HG02884 (cell line): ENCODE results near the gene BOD1.
A peak's percentile ranks its signal among the peaks of the same experiment; 100 is the strongest.
"Not testable (repeated sequence)": the region's sequence is repeated elsewhere in the genome, so short reads cannot be mapped to it uniquely, and the experiment has no call there.

Experiments
- ATAC-seq: cut with Tn5 transposase; IDR thresholded peaks from one replicate; pipeline ENCODE4 v1.9.1; 2021; ENCODE audit warnings: mild to moderate bottlenecking, moderate library complexity; ENCODE audit not compliant: unreplicated experiment

Gene BOD1

GRCh38 chr5:173620784-173621183, 4.3 kb upstream of the BOD1 start:
- ATAC-seq, result no peak

GRCh38 chr5:173618927-173619519, 2.6 kb upstream of the BOD1 start:
- ATAC-seq, result no peak

GRCh38 chr5:173615884-173616576, 420 bp downstream of the BOD1 start:
- peak; percentile 45 for ATAC-seq

DNA sequence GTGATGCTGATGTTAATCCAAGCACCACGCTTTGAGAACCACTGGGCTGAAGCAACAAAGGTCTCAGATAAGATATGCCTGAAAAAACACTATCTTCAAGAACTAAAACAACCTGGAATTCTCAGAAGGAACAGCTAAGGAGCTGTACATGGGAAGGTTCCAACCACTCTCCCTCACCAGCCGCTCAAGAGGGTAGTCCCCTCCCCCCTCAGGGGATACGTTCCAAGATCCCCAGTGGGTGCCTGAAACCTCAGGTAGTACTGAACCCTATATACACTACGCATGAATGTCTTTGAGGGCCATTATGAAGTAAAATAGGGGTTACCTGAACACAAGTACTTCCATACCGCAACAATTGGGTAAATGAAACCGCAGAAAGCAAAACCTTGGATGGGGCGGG, 1.9 kb downstream of the BOD1 start:
- ATAC-seq, result no peak

- ATAC-seq, result no peak
These were observed 2.9 kb downstream of the BOD1 start for GRCh38 chr5:173613433-173614159.

GRCh38 chr5:173612948-173613347, 3.5 kb downstream of the BOD1 start:
- no peak for ATAC-seq

DNA sequence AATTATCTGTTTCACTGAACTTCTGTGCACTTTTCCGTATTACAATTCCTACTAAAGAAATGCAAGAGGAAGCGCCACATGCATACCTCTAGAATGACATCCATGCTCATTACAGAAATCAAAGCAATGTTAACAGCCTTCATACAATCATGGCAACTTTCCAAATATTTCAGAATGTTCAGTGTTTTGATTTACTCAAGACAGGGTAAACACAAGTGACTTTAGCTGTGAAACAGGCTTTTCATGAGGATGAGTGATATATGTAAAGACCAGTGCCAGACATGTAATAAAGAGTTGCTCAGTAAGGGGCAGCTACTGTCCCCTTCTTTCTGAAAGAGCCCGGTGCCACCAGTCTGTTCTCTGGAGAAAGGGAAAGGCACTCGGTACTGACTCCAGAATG, 4.7 kb downstream of the BOD1 start:
- ATAC-seq, result no peak

DNA sequence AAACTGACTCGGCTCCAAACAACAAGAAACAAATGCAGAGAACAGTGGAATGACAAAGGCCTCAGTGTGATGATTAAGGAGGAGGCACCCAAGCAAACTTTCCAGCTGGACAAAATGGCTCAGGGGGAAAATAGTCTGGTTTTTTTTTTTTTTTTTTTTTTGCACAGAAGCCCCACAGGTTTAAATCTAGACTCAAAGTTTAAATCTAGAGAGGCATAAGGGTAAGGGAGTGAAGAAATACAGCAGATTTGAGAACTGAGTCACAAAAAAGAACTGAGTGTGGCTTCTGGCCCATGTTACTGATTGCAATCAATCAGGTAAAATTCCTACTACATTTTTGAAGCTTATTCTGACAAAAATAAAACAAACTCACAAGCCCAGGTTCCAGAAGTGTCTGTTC, 12.3 kb downstream of the BOD1 start:
- ATAC-seq, result no peak

GRCh38 chr5:173602423-173602822, 14.0 kb downstream of the BOD1 start:
- ATAC-seq, result no peak

DNA sequence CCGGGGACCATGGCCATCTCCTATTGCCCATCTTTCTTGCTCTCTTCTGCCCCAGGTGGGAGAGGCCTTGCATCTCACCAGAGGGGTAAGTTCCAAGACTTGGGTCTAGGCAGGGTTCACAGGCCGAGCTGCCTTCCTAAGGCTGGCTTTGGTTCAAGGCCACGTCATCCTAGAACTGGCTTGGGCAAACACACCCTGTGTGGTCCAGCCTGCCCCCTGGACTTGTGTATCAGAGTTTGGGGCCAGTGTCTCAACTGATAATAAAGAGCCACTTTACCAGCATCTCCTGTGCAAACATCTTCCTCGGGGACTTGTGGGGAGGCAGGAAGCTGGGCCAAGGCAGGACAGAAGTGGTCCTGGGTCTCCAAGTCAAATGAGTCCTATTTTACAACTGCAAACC, 17.8 kb downstream of the BOD1 start:
- ATAC-seq, result no peak

- no peak for ATAC-seq
These were observed 19.1 kb downstream of the BOD1 start for GRCh38 chr5:173597304-173597703.

DNA sequence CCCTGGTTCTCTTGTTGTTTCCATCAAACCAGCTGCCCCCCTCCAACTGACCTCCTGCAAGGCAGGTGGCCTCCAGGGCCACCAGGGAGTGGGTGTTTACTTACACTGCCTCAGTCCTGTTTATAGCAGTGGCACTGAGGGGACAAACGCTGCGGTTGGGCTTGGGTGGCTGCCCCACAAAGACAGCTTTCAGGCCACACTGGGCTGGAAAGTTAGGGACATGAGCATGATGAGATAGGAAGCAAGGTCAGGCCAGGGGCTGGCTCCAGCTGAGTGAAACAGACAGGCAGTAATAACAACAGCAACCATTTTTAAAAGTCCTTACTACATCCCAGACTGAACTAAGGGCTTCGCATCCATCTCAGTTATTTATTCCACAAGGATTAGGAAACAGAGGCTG, 20.6 kb downstream of the BOD1 start:
- ATAC-seq, result no peak

- no peak for ATAC-seq
These were observed 22.4 kb downstream of the BOD1 start for GRCh38 chr5:173594061-173594460.

- ATAC-seq, result no peak
These were observed 24.3 kb downstream of the BOD1 start for GRCh38 chr5:173592050-173592669.

- no peak for ATAC-seq
These were observed 25.4 kb downstream of the BOD1 start for GRCh38 chr5:173591056-173591514.

- ATAC-seq, result no peak
These were observed 25.9 kb downstream of the BOD1 start for GRCh38 chr5:173590436-173591055.

- ATAC-seq, result not testable (repeated sequence)
These were observed 30.3 kb downstream of the BOD1 start for GRCh38 chr5:173586133-173586532.

DNA sequence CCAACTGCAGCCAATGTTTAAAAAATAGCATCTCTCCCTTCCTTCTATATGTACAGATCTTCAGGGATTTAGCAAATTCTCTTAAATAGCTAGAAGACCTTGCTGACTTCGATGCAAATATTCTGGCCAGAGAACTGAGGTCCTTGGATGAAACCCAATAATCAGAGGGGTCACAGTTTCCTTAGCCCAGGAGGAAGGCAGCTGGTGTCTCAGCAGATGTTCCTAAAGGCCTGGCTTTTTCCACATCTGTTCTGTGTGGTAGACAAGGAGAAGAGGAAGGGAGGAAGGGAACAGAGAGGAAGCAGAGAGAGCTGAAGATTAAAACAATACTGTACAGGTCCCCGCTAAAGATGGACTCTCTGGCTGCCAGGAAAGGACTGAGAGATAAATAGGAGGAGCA, 33.1 kb downstream of the BOD1 start:
- ATAC-seq, result no peak

DNA sequence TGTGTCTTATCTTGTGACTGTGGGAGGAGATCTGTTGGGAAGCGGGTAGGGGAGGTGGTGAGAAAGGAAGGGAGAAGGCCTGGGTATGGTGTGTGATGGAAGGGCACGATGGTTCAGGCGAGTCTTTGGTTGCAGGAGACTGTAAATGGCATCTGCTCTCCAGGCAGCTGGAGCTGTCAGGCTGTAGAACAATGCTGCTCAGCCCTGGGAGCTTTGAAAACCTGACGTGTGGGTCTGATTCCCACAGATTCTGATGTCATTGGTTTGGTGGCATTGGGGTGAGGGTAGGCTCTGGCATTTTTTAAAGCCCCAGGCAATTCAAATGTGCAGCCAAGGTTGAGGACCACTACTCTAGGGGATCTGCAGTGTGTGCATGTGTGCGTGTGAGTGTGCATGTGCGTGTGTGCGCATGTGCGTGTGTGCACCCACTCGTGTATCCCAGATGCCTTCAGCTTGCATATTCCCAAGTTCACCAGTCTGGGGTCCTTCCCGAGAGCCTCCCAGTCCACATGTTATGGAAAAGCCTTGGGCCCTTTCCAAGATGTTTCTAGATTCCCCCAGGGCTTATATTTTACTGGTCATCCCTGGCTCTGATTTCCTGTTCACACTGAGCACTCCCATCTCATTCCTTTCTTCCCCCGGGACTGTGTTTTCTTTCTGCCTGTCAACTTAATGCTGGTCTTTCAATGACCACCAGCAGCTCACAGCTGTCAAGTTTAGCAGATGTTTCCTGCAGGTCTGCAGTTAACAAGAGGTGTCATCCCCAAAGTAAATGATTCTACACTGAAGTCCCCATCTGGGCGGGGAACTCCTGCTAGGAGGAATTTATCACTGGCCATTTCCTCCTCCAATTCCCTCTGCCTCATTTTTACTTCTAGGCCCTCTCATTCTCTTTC, 34.0 kb downstream of the BOD1 start:
- no peak for ATAC-seq
